NCI-H345 treated with DMSO at 0.1 percent for 48 hours (cell line): ENCODE results near the gene NXT2.
"Not testable (repeated sequence)": the region's sequence is repeated elsewhere in the genome, so short reads cannot be mapped to it uniquely, and the experiment has no call there.

Experiments
- DNase-seq: peaks from one replicate; lab custom pipeline; 2025; ENCODE audit not compliant: unreplicated experiment; lab: John Stamatoyannopoulos, UW

NXT2 gene

GRCh38 chrX:109536439-109537323 lies at the start of gene NXT2:
NXT2 (plus strand) TSS chrX:109536844; CDS start chrX:109537007, 163 bp downstream.
- peak; percentile 70 for DNase-seq

GRCh38 chrX:109487640-109488039 lies 49.0 kb upstream of the NXT2 start:
- no peak for DNase-seq

GRCh38 chrX:109489174-109489573 lies 47.5 kb upstream of the NXT2 start:
- no peak for DNase-seq

- no peak for DNase-seq
These were observed 38.2 kb upstream of the NXT2 start for GRCh38 chrX:109498434-109498833.

- no peak for DNase-seq
These were observed 35.5 kb upstream of the NXT2 start for GRCh38 chrX:109501176-109501575.

GRCh38 chrX:109508915-109509314 lies 27.7 kb upstream of the NXT2 start:
- DNase-seq, result no peak

- no peak for DNase-seq
These were observed 25.5 kb upstream of the NXT2 start for GRCh38 chrX:109511113-109511512.

- DNase-seq, result no peak
These were observed 17.6 kb upstream of the NXT2 start for GRCh38 chrX:109519001-109519400.

- DNase-seq, result no peak
These were observed 3.6 kb upstream of the NXT2 start for GRCh38 chrX:109533005-109533404.

- DNase-seq, result no peak
These were observed 3.0 kb upstream of the NXT2 start for GRCh38 chrX:109533631-109534030.

GRCh38 chrX:109534933-109535332 lies 1.7 kb upstream of the NXT2 start:
- no peak for DNase-seq

- DNase-seq, result no peak
These were observed 1.1 kb upstream of the NXT2 start for GRCh38 chrX:109535578-109535977.

- no peak for DNase-seq
These were observed 651 bp downstream of the NXT2 start for GRCh38 chrX:109537324-109537665.

GRCh38 chrX:109539007-109539406 lies 2.4 kb downstream of the NXT2 start:
- not testable (repeated sequence) for DNase-seq

GRCh38 chrX:109553862-109554261 lies 17.2 kb downstream of the NXT2 start:
- DNase-seq, result no peak

GRCh38 chrX:109576083-109576482 lies 39.4 kb downstream of the NXT2 start:
- not testable (repeated sequence) for DNase-seq

- no peak for DNase-seq
These were observed 40.4 kb downstream of the NXT2 start for GRCh38 chrX:109577055-109577454.

- no peak for DNase-seq
These were observed 42.3 kb downstream of the NXT2 start for GRCh38 chrX:109578916-109579315.

GRCh38 chrX:109585488-109585887 lies 48.8 kb downstream of the NXT2 start:
- DNase-seq, result no peak

- no peak for DNase-seq
These were observed 53.5 kb downstream of the NXT2 start for GRCh38 chrX:109590176-109590575.
